HG03439 (cell line): ENCODE measurements around the gene ZFPM1.
A peak's percentile ranks its signal among the peaks of the same experiment; 100 is the strongest.

Experiments used
- ATAC-seq: cut with Tn5 transposase; IDR thresholded peaks from one replicate; pipeline ENCODE4 v1.9.1; 2021; ENCODE audit warnings: mild to moderate bottlenecking, moderate library complexity; ENCODE audit not compliant: unreplicated experiment

The ZFPM1 gene

GRCh38 chr16:88556294-88556988, 103.4 kb downstream of the ZFPM1 start:
- no peak for ATAC-seq

- ATAC-seq: no peak
These were observed 105.7 kb downstream of the ZFPM1 start for GRCh38 chr16:88558457-88559442.

- ATAC-seq: no peak
These were observed 107.8 kb downstream of the ZFPM1 start for GRCh38 chr16:88560714-88561484.

GRCh38 chr16:88561485-88562359, 108.6 kb downstream of the ZFPM1 start:
- no peak for ATAC-seq

- ATAC-seq: no peak
These were observed 113.1 kb downstream of the ZFPM1 start for GRCh38 chr16:88566158-88566557.

GRCh38 chr16:88568710-88569613, 115.9 kb downstream of the ZFPM1 start:
- no peak for ATAC-seq

- no peak for ATAC-seq
These were observed 116.5 kb downstream of the ZFPM1 start for GRCh38 chr16:88569614-88569984.

- ATAC-seq: peak; percentile 70
These were observed 117.1 kb downstream of the ZFPM1 start, which contains the start of gene ZC3H18 for GRCh38 chr16:88569985-88570690. Gene ZC3H18 (plus strand): TSS chr16:88570403. CDS start chr16:88577124, 6,721 bp downstream.

- ATAC-seq: no peak
These were observed 117.6 kb downstream of the ZFPM1 start for GRCh38 chr16:88570691-88571092.

- no peak for ATAC-seq
These were observed 122.2 kb downstream of the ZFPM1 start for GRCh38 chr16:88575251-88575650.

- no peak for ATAC-seq
These were observed 123.2 kb downstream of the ZFPM1 start for GRCh38 chr16:88576307-88576706.

GRCh38 chr16:88577166-88577565, 124.1 kb downstream of the ZFPM1 start:
- no peak for ATAC-seq

- no peak for ATAC-seq
These were observed 125.6 kb downstream of the ZFPM1 start for GRCh38 chr16:88578446-88579313.

- ATAC-seq: no peak
These were observed 127.3 kb downstream of the ZFPM1 start for GRCh38 chr16:88580371-88580770.

GRCh38 chr16:88581033-88581432, 128.0 kb downstream of the ZFPM1 start:
- no peak for ATAC-seq

- no peak for ATAC-seq
These were observed 130.0 kb downstream of the ZFPM1 start for GRCh38 chr16:88582912-88583575.

- ATAC-seq: no peak
These were observed 131.6 kb downstream of the ZFPM1 start for GRCh38 chr16:88584676-88585075.
